Stimulated activated CD8-positive, alpha-beta memory T cell treated with anti-CD3 and anti-CD28 coated beads, Interleukin-7, amount 100 ng/mL, for 24 hours (primary cell): ENCODE data around the gene FBXL4.

Source experiments
- DNase-seq: peaks from one replicate; pipeline ENCODE4 v3.0.0-alpha.2; 2020; ENCODE audit warnings: low read depth

The FBXL4 gene

DNA sequence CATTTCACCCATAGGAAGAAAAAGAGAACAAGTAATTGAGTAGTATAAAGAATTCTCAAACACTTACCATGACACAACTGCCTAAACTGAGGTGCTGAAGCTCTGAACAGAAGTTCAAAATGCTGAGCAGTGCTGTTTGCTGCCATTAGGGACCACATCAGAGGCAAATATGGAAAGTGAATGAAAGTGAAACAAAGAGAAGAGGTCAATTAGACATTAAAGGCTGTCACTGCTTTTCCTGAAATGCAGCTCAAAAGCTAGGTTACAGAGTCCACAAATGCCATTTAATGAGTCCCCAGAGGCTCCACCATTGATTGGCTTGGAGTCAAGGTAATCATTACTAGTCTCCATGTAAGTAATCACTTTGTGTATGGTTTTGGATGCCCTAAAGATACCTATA is 67.3 kb downstream of the FBXL4 start:
- no peak for DNase-seq

DNA sequence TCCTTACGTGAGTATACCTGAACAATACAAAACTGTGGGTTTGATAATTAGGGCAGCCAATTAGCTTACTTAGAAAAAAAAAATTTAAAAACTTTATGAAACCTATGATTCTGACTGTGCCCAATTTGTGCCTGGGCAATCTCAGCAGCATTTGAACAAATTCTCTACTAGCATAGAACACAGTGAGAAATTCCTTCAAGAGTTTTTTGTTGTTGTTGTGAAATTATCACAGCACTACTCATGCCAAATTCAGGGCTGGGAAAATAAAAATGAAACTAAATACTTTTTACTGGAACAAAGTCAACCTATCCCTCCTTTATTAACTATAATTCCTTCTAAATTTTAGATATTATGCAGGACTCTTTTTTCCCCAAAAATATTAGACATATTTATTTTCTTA is 70.5 kb downstream of the FBXL4 start:
- no peak for DNase-seq

DNA sequence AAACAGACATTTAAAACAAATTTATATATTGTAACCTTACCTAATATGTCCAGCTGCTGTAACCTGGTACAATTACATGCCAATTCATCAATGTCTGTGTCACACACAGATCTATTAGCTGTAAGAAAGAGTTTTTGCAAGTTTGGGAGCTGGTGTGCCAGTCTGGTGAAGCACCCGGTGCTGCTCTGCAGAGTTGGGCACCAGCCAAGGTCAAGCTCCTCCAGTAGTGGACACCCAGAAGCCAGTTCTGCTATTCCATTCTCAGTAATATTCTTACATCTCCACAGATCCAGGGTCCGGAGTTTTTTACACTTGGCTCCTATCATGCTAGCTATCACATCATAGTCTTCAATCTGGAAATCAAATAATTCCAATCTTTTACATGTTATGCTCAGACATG is 72.4 kb downstream of the FBXL4 start:
- no peak for DNase-seq

DNA sequence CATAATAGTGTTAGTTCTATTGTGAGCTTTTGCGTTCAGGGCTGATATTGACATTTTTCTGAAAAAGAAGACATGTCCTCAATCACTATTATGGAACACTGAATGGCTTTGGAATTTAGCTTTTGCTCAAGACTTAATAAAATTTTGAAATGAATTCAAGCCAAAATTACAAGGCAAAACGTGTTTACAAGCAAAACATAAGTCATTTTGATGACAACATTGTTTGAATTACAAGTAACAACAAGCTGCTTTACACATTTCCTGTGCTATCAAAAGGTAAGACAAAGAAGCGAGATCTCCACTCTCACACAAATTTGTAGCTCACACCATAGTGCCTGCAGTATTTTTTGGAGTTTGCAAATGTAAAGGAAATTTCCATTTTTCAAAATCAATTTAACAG is 75.9 kb downstream of the FBXL4 start:
- no peak for DNase-seq

DNA sequence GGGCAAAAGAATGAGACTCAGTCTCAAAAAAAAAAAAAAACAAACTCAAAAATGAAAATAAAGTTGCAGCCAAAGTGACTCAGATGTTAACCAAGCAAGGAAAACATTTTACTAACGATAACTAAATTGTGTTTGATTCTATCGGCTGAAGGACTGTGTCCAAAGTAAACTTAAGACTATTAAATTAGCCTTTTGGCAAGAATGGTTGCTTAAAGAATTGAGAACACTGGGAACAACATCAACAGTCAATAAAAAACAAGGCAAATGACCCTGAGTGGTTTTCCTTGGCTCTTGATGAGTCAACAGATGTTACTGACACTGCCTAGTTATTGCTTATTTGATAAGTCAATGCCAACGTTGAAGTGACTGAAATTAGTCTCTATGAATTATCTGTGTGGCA is 76.7 kb downstream of the FBXL4 start:
- DNase-seq: no peak

DNA sequence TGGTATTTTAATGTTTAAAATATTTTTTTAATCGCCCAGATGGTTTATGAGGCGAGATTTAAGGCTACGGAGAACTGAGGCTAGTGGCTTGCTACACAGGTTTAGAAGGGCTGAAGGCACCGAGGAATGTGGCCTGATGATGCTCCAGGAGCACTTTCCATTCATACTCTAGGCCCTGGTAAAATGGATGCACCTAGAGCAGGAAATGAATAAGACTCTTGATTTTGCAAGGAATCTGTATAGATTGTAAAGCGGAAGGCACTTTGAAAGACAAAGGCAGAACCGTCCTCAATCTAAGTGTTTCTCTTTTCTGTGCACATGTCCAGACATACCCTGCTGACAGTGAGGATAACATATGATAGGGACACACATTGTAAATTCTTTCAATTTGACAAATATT is 83.2 kb downstream of the FBXL4 start:
- no peak for DNase-seq

DNA sequence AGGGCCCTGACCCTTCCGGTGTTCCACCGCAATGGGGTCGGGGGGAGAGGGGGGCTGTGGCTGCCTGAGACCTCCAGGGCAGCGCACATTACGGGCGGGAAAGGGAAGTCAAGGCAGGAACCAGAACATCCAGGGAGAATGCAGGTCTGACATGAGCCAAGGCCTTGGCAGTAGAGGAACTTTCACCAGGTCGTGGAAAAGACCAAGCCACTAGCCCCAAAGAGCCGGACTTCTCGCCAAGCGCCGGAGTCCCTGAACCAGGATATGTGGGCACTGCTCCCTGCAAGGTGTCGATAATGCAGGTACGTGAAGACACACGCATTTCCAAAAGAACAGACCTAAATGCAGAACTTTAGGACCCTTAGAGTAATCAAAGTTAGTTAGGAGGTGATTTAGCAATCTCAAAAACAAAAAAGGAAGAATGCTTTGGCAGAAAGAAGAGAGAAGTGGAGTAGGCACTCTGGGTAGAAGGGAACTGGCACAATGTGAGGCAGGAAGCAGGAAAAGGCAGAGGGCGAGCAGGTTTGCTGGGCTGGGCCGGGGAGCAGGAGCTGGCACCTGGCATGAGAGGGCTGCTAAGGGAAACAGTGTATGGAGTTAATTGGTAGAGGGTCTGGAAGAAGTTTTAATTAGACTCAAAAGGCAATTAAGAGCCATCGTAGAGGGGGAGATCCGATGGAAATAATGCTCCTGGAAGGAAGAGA is 99.1 kb downstream of the FBXL4 start:
- DNase-seq: no peak

DNA sequence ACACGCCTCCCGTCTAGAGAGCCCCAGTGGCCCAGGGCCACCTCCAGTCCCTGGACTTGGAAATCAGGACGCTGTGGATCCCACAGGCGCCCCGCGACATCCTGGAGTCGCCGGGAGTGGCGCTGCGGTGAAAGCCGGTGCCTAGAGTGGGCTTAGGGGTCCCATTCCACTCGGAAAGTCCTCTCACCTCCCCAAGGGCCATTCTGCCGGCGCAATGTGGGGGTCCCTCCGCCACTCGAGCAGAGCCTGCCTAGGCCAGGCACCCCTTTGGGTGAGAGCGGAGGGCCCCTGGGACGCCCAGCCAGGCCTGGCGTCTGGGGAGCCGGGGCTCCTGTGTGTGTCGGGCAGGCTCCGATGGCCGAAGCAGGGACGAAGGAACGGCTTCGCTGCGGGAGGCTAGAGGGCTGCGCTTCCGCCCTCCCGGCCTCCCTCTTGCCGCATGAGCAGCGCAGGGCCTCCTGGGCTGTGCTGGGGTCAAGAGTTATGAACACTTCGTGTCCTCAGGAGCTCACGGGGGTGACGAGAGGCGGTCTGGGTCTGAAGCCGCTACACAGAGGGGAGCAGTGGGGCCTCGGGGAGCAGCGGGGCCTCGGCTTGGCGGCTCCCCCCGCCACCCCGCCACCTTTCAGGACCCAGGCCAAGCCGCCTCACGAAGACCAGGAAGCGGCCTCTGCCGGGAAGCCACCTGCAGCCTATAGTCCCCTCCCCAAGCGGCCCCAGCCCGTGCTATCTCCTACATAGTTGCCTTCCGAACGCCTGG is 99.8 kb downstream of the FBXL4 start:
- no peak for DNase-seq

DNA sequence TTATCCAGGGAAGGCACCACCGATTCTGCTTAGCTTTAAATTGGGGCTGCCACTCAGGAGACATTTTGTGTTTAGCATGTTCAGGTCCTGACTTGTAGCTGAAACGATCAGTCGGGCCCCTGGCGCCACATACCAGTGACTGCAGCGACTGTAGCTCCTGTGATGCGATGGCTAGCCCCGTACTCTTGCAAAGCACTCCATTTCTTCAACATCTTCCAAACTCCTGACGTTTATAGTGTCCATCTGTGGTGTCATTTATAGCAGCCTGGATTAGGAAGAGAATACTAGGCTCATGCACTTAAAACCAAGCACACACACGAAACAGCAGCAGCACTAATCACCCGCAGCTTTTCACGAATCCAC is 100.3 kb downstream of the FBXL4 start:
- DNase-seq: no peak

DNA sequence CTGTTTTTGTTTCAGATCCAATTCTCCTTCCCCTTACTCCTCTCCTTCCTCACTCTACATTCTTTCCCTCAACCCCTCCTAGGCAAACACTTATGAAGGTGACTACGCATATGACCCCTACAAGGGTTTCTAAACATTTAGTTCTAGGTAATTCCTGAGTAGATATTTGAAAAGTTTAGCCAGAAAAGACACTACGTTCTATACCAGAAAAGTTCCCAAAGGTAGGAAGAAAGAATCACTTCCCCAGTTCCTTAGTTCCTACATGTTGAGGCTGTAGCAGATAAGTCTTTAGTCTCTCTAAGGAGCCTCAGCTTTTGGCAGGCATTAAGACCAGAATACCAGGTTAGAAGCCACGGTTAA is 101.7 kb downstream of the FBXL4 start:
- no peak for DNase-seq

DNA sequence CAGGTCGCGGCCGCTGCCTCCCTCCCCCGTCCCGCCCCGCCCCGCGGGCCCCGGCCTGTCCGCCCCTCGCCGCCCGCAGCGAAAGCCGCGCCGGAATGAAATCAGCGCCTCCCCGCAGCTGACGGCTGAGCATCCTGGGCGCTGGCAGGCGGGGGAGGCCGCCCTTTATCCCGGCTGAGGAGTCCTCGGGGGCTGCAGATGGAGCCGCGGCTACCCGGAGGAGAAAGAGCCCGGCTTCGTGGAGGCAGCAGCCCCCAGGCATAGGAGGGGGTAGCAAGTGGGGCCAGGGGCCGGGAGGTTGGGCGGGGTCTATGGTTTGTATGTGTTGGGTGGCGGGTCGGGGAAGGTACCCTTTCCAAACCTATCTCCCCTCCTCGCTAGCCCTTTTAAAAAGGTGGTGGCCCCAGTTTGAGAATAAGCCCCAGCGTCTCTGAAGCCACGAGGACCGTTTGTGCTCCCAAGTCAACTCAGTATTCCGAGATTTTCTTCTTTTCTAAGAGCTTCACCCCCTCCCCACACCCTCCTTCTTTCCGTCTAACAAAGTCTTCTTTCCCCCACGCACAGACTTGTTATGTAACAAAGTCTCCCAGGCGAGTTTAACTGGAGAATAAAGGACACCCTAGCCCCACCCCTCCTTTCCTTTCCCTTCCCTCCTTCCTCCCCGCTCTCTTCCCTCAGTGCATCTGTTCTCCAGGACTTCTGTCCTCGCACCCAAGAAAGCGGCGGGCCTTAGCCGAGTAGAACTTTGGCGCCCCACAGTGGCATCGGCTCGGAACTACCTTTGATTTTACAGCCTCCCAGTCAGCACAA is 102.3 kb downstream of the FBXL4 start:
- peak; percentile 49 for DNase-seq

DNA sequence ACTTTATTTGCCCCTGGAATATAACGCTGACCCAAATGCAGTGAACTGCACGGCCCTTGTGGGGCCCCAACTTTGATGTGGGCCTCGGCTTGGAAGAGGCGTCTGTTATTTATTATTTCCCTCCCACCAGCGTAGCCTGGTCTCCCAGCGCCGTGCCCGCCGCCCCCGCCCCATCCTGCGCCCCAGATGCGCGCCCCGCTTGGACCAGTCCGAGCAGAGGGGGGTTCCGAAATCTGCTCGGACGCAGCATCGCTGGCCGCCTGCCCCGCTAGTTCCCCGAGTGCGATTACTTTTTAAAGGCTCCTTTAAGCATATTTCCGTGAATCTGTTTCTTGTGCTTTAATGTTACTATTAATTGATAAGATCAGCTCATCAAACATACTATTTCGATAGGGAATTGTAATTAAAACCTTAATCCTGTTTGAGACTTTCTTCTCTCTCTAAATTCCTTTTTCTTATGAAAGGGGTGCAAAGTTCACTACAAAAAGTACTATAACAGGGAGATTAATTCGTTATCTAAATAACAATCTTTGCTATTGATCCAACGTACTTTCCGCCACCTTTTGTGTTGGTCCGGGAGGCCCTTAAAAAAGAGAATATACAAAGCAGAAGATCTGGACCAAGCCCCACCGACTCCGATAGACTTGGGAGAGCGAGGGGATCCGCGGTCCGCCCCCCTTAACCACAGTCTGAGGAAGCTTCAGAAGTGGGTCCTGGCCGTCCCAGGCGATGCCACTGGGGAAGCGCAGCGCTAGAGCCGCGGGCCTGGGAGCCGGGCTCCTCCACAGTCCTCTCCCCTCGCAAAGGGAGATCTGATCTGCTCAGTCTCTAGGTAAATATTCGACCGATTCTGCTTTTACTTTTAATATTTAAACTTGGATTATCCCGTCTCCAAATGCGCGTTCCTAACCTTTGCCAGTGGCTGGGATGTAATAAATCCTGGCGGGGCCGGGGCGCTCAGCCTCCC is 103.2 kb downstream of the FBXL4 start:
- no peak for DNase-seq

DNA sequence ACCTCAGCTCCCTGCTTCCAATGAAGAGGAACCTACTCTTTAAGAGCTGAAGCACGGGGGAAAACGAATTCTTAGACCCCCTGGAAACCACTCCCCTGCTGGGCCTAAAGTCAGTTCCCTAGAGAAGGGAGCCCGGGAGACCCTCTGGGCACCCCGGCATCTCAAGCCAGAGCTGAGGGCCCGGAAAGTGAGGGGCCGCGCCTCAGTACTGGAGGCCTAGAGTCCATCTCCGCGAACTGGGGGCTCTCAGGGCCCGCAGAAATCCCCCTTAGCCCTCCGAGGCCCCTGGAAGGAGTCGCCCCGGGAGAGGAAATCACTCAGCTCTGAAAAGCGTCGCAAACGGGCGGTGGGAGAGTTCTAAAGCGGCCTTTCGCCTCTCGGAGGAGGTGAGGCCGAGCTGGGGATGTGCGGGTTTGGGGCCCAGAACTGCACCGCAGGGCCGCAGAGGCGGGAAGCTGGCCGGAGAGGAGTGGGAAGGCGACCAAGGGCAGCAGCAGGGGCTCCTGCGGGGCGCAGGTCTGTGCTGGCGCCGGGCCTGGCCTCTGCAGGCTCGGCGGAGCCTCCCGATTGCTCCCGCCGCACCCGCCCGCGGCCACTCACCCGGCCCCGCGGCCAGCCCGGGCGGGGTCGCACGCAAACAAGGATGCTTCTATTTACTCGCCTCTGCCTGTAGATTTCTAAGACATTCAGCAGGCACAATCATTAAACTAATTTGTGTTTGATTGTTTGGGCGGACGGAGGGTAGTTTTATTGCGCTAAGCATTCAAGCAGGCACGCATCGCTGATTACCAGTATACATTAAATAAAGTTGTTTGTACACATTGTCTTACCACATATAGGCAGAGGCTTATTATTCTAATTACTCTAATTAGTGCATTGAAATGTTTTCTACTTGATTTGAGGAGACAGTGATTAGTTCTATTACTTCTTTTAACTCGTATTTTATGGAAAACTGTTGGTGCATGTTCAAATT is 104.2 kb downstream of the FBXL4 start:
- DNase-seq: no peak

DNA sequence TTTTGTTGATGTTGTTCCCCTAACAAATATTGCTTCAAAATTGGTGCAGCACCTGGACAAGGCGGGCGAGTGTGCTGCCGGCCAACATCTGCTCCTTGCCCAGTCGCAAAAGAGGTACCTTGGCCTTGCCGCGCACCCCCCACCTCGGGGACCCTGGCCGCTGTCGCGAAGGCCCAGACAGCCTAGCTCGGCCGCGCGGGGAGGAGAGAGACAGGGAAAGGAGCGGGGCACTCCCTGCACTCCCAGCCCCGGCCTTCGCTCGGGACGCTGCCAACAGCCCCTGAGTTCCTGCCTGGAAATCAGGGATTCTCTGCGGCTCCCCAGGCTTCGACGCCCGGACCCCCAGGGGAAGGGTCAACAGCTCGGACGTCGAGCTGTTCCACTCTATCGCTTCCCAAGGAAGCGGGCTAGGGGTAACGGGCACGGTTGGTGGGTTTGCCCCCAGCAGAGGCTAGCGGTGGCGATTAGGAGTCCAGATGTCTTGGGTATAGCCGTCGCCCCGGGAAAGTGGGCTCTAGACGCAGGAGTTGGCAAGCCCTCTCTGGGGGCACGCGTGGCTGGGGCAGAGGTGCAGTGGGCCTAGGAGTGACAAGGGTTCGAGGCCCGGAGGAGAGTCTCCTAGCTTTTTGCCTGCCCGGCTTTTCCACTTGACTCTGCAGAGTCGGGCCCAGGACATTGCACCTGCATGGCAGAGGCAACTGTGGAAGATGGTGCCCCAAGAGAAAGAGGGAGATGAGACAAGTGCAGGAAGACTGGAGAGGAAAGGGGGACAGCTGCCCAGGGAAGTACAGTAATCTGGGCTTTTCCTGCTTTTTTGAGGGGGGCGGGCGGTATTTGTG is 105.2 kb downstream of the FBXL4 start:
- no peak for DNase-seq

DNA sequence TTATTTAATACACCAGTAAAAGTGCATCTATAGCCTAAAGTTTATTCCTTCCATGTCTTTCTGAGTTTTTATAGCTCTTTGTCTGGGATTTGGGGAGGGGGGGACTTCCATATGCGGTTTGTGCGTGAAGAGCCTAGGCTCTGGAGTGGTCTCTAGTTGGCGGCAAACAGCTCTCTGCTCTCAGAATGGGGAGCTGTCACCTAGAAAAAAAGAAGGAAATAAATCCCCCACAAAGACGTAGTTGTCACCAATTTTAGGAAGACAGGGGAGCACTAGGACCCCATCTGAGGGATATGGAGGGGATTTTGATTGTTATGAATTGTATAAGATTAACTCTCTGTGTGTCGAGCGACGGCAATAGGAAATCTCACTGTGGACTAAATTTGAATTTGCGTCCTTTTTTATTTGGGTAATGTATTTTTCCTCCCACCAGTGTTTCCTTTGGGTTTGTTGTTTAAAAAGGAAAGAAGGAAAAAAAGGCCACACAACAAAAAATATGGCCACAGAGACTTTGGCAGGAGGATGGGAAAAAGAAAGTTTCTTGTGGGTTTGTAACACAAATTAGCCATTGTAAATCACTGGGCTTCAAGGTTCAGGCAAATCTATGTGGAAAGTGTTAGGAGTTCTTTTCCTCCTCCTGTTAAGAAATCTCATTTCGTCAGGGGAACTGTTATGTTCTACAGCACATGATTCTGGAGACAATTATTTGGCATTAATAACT is 106.0 kb downstream of the FBXL4 start:
- DNase-seq: no peak

DNA sequence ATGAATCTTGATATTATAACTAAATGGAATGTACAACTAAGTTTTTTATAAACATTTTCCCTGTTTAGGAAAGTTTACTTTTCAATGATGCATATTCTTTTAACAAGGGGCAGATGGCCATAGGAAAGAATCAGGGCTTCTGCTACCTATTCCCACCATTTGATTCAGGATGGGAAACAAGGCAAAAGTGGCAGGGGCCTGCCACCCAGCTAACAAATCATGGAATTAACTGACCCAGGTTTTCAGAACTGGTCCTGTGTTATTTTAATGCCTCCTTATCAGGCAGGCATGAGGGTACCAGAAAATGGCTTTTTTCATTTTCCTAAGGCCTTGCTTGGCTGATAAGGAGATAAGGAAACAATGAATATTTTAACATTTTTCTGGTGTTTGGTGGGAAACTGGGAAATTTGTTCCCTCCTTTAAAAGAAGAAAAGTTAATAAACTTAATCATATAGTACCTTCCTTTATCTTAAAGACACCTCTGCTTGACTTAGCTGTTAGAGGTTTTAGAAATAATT is 106.7 kb downstream of the FBXL4 start:
- no peak for DNase-seq

DNA sequence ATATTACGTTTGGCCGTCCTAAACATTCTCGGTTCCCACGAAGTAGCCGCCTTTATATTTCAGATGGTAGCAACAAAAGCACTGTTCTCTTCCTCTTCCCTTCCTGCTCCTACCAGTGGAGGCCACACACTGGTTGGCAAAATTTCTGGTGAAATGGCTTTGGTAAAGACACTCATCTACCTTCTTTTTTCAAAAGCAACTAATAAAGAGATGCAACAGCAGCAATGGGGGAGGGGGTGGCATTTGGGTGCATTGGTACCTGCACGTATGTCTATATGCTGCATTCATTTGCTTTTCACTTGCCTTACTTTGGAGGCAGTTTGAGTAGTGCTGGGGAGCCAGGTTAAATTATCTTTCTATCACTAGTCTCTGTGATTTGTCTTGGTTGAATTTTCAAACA is 107.4 kb downstream of the FBXL4 start:
- no peak for DNase-seq

DNA sequence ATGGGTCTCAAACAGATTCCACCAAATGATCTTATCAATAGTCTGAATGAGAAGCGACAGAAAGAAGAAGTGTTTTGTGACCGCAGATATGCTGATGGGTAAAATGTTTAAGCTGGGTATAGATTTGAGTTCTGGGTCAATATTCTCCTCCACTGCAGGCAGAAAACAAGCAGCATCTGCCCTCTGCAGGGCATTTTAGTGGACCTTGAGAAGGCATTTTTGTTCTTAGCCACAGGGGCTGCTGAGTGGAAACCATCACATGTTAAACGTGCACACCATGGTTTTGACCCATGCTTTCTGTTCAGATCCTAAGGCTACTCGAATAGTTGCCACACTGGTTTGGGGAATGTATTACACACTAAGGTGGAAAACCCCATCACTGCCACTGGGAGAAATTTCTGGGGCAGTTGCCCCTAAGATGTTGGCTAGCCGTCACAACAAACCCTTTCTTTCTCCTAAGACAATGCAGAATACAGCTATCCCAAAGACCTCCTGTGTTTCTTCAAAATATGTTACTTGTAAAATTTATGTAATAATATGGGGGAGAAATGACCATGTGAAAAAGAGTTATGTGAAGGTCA is 107.9 kb downstream of the FBXL4 start:
- no peak for DNase-seq

DNA sequence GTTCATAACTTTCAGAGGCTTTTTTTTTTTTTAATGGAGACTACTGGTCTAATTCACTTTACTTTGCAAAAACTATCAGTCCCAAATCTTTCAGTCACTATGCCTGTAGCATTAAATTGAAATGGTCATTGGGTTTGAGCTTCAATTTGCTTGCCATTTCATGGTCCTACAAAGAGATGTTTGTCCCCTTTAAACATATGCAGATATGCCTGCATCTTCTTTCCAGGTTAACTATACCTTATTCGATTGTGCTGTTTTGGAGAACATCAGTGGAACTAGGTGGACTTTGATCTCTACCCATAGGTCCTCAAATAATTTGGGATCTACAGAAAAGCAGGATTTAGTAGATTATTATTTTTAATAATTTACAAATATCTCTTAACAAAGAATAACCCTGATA is 108.8 kb downstream of the FBXL4 start:
- DNase-seq: no peak
